ENCODE results near the gene PDS5A.
"Not testable (repeated sequence)": the region's sequence is repeated elsewhere in the genome, so short reads cannot be mapped to it uniquely, and the experiment has no call there.

PDS5A gene

GRCh38 chr4:39970671-39971640 is 6.8 kb downstream of the PDS5A start:
- no peak for DNase-seq (ENCODE audit: low read depth in 2 of 2)

GRCh38 chr4:39963656-39964055 is 14.1 kb downstream of the PDS5A start:
- DNase-seq (ENCODE audit: low read depth in 2 of 2) = no peak

- DNase-seq (ENCODE audit: low read depth in 2 of 2) = no peak
Observed at GRCh38 chr4:39961311-39961877, 16.3 kb downstream of the PDS5A start.

GRCh38 chr4:39950861-39951481 is 26.7 kb downstream of the PDS5A start:
- no peak for DNase-seq (ENCODE audit: low read depth in 2 of 2)

DNA sequence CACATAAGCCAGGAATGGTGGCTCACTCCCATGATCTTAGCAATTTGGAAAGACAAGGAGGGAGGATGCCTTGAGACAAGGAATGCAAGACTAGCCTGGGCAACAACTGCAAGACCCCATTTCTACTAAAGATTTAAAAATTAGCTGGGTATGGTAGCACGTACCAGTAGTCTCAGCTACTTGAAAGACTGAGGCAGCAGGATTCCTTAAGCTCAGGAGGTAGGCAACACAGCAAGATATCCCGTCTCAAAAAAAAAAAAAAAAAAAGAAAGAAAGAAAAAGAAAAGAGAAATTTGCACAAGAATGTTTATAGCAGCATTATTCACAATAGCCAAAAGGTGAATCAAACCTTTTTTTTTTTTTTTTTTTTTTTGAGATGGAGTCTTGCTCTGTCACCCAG is 29.7 kb downstream of the PDS5A start:
- no peak for DNase-seq (ENCODE audit: low read depth in 2 of 2)

DNA sequence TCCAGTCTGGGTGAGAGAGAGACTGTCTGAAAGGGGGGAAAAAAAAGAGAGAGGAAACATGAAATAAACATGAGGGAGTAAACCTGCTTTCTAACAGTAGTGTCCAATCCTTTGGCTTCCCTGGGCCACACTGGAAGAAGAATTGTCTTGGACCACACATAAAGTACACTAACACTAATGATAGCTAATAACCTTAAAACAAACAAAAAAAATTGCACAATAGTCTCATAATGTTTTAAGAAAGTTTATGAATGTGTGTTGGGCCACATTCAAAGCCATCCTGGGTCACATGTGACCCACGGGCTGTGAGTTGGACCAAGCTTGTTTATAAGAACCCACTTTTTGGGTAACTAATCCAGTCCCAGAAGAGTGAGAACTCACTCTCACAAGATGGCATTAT is 30.3 kb downstream of the PDS5A start:
- no peak for DNase-seq (ENCODE audit: low read depth in 2 of 2)

GRCh38 chr4:39944245-39944644 is 33.5 kb downstream of the PDS5A start:
- not testable (repeated sequence) for DNase-seq (ENCODE audit: low read depth in 2 of 2)

DNA sequence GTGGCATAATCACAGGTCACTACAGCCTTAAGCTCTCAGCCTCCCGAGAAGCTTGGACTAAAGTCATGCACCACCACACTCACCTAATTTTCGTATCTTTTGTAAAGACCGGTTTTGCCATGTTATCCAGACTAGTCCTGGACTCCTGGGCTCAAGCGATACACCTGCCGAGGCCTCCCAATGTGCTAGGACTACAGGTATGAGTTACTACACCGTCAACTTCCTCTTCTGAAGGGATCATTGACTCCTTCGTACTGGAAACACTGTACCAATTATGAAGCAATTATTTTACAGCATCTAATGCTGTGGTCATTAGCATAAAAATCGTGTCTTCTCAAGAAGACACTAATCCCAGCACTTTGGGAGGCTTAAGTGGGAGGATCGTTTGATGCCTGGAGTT is 35.2 kb downstream of the PDS5A start:
- DNase-seq (ENCODE audit: low read depth in 2 of 2) = no peak

DNA sequence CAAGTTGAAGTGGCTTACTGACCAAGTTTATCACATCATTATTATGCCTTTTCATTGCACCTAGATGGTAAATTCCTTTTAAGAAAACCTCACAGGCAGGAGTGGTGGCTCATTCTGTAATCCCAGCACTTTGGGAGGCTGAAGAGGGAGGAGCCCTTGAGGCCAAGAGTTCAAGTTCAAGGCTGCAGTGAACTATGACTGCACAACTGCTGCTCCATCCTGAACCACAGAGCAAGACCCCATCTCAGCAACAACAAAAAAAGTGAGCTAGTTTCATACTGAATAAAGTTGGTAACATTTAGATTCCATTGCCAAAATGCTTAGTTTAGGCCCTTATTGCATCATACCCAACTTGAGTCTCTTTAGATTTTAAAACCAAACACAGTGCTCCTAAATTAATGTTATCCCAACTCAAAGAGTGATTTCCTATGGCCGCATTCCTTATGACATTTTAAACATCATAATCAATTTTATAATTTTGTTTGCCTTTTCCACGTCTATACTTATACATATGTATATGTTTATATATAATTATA is 36.0 kb downstream of the PDS5A start:
- DNase-seq (ENCODE audit: low read depth in 2 of 2) = no peak

GRCh38 chr4:39937683-39938268 is 39.9 kb downstream of the PDS5A start:
- DNase-seq (ENCODE audit: low read depth in 2 of 2) = no peak

DNA sequence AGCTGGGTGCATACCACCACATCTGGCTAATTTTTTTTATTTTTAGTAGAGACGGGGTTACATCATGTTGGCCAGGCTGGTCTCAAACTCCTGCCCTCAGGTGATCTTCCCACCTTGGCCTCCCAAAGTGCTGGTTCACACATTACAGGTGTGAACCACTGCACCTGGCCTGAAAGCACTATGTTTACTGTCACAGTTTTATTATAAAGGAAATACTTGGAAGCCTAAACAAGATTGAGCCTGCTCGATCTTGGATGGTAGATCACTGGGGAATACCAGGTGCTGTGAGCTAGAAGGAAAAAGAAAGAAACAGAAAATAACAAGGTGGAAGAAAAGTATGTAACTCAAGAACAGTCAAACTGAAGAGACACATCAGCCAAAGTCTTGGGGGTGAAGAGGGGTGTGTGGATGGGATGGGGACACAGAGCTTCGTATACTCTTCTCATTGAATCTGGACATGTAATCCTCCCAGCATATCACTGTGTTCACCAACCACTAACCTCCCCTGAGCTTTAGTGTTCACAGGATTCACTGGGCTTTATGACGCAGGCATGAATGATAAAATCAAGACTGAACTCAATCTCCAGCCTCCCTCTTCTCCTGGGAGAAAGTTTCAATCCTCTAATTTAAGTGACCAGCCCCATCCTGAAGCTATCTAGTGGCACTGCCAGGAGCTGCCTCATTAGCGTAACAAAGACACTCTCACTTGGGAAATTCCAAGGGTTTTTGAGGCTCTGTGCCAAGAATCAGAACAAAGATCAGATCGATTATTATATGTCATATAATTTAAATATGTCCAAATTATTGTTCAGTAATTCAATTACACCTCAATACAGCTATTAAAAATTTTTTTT is 40.9 kb downstream of the PDS5A start:
- no peak for DNase-seq (ENCODE audit: low read depth in 2 of 2)

DNA sequence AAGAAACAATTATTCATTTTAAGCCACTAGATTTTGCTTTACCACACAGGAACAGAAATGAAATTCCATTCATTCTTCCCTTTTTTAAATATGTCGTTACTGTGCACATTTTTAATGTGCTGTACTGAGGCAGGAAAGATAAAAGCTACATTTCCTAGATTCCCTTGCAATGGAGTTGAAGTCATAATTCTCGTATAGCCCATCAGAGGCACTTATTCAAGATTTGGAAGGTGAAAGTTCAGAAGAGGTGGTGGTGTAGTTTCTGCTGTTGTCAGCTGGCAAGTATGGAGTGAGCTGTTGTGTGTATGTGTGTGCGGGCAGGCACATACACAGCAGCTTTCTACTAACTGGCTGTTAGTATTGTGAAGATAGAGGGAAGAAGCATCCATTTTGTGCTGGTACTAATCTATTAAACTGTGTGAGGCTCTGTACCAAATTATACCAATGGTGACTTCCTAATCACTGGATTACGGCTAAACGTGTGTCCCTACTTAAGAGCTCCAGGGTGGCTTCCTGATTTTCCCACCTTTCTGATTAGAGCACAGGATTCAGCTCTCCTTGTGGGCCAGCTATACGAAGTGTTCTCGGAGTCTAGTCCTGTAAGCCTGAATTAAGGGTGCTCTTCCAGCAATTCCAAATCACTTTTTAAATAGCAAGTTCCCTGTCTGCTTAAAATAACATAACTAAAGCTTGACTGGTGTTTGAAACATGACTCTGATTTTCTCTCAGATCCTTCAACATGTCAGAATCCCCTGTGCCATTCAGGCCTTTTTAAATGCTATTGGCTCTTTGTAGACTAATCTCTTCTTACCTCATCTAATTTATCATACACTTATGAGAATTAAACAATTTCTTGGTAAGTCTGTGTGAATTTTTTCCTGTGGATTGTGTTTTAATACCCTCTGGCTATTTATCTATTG is 43.8 kb downstream of the PDS5A start:
- DNase-seq (ENCODE audit: low read depth in 2 of 2) = no peak

DNA sequence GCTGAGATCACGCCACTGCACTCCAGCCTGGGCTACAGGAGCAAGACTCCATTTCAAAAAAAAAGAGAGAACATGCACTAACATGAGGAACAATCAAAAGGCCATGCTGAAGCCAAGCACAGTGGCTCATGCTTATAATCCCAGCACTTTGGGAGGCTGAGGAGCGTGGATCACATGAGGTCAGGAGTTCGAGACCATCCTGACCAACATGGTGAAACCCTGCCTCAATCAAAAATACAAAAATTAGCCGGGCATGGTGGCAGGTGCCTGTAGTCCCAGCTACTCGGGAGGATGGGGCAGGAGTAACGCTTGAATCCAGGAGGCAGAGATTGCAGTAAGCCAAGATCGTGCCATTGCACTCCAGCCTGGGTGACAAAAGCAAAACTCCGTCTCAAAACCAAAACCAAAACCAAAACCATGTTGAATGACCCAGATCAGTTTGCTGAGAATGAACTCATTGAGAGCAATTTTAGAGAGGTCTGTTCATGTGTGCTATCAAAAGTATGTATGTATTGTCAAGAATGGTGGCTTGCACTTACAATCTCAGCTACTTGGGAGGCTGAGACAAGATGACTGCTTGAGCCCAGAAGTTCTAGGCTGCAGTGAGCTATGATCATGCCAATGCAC is 44.8 kb downstream of the PDS5A start:
- DNase-seq (ENCODE audit: low read depth in 2 of 2) = no peak

- DNase-seq (ENCODE audit: low read depth in 2 of 2) = no peak
Observed at GRCh38 chr4:39931441-39931901, 46.2 kb downstream of the PDS5A start.

DNA sequence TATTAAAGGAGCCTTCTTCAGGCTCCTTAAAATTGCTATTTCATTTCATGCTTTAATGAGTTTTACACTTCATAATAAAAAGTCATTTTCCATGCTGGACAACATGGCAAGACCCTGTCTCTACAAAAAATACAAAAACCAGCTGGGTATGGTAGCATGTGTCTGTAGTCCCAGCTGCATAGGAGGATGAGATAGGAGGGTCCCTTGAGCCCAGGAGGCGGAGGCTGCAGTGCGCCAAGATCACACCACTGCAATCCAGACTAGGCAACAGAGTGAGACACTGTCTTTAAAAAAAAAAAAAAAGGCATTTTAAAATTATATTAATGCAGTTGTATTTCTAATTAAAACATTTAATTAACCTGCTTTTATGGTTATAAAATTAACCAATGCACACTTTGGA is 49.2 kb downstream of the PDS5A start:
- no peak for DNase-seq (ENCODE audit: low read depth in 2 of 2)

DNA sequence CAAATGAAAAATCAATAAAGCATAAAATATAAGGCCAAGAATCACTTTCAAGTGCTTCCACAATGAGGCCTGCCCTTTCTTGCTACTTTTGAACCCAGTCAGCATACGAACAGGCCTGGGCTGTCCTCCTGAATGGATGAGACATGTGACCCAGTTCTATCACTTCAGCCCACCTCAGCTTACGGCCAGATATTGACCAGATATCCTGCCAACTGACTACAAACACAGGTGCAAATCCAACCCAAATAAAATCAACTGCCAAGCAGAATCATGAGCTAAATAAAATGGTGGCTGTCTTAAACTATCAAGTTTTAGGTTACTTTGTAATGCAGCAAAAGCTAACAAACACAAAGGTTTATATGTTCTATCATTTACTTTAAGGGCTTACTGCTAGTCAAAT is 53.7 kb downstream of the PDS5A start:
- DNase-seq (ENCODE audit: low read depth in 2 of 2) = no peak

- DNase-seq (ENCODE audit: low read depth in 2 of 2) = no peak
Observed at GRCh38 chr4:39922399-39922798, 55.3 kb downstream of the PDS5A start.

GRCh38 chr4:39913471-39913870 is 64.2 kb downstream of the PDS5A start:
- no peak for DNase-seq (ENCODE audit: low read depth in 2 of 2)

DNA sequence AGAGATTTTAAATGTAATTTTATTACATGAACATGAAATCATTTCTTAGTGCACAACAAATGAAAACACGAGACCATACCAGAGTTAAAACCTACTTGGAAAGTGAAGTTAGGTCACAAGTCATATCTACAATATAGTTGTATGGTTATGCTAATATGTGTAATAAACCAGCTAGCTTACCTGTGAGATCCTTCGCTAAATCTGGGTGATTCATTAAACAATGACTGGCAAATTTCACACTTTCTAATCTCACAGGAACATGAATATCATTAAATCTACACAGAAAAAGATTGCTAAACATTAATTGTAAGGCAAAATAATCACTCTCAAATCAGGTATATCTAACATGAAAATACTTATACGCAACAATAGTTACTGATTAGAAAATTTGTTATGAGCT is 67.6 kb downstream of the PDS5A start:
- DNase-seq (ENCODE audit: low read depth in 2 of 2) = no peak

DNA sequence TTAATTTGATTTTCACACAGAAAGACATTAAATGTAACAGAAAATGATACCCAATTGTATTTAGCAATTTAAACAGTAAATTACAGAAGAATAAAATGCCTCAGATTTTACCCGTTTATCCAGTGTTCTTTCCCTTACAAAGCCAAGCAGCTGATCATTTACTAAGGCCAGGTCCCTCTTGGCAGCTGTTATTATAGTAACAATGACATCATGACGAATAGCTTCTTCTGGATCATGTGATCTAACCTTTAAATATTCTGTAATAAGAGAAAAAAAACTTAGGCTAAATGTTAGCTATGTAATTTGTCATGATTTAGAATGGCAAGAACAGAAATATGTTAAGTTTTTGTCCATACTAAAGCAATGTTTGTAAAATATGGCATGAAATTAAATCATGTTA is 69.4 kb downstream of the PDS5A start:
- no peak for DNase-seq (ENCODE audit: low read depth in 2 of 2)

All from stimulated activated CD4-positive, alpha-beta T cell treated with anti-CD3 and anti-CD28 coated beads, Interleukin-1b, Interleukin-23, amount 100 ng/mL, for 1 hour (primary cell).